GM13977 (cell line): ENCODE measurements around the gene PTP4A2.

Experiments
- DNase-seq: peaks from one replicate; pipeline ENCODE4 v3.0.0; 2012; ENCODE audit warnings: low spot score
- in situ Hi-C: fragments of 300-500 bp; cut with MboI; formaldehyde crosslinking; loops from one replicate; pipeline ENCODE4 v1.12.0; 2022; ENCODE audit warnings: low sequenced_read_pairs, low pct_unique_long_range_greater_than_20kb, mixed read lengths, inconsistent platforms; ENCODE audit not compliant: unreplicated experiment
- TF ChIP-seq, protein P1 (sequence below): IDR thresholded peaks from 2 replicates; pipeline ENCODE4 v1.5.1; 2012; ENCODE audit warnings: mild to moderate bottlenecking, control low read depth; ENCODE audit not compliant: insufficient read depth; ENCODE audit errors: extremely low read depth, missing control alignments

The PTP4A2 gene

GRCh38 chr1:31980835-31981455 lies 42.8 kb upstream of the PTP4A2 start:
- DNase-seq: no peak
- in situ Hi-C loops: no loop called here
- TF ChIP-seq, protein P1, sequence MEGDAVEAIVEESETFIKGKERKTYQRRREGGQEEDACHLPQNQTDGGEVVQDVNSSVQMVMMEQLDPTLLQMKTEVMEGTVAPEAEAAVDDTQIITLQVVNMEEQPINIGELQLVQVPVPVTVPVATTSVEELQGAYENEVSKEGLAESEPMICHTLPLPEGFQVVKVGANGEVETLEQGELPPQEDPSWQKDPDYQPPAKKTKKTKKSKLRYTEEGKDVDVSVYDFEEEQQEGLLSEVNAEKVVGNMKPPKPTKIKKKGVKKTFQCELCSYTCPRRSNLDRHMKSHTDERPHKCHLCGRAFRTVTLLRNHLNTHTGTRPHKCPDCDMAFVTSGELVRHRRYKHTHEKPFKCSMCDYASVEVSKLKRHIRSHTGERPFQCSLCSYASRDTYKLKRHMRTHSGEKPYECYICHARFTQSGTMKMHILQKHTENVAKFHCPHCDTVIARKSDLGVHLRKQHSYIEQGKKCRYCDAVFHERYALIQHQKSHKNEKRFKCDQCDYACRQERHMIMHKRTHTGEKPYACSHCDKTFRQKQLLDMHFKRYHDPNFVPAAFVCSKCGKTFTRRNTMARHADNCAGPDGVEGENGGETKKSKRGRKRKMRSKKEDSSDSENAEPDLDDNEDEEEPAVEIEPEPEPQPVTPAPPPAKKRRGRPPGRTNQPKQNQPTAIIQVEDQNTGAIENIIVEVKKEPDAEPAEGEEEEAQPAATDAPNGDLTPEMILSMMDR: no peak

- in situ Hi-C loops: no loop called here
- DNase-seq: no peak
- TF ChIP-seq, protein P1: no peak
These were observed 40.8 kb upstream of the PTP4A2 start for GRCh38 chr1:31978843-31979400.

- DNase-seq: no peak
- TF ChIP-seq, protein P1: peak; percentile 33
- in situ Hi-C loops: no loop called here
These were observed 39.4 kb upstream of the PTP4A2 start for GRCh38 chr1:31977385-31978131.

- TF ChIP-seq, protein P1: no peak
- in situ Hi-C loops: no loop called here
- DNase-seq: no peak
These were observed 38.2 kb upstream of the PTP4A2 start for GRCh38 chr1:31976401-31976800.

DNA sequence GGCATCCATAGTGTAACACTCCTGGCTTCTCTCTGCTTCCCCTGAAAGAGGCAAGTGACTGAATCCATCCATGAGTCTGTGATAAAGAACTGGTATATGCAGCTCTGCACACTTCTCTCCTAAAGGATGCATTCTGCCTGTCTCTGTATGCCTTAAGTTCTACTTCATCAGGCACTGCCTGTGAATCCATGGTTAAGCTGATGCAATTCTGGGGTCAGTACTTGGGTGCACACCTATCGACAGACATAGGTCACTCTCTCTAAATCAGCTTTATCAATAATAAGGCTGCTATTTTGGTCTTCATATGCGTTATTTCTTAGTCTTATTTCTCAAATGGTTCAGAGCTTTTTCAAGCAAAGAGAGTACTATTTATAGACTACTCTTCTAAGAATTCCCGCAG lies 32.7 kb upstream of the PTP4A2 start:
- DNase-seq: no peak
- TF ChIP-seq, protein P1: no peak
- in situ Hi-C loops: loop anchor here (25.0 kb wide), 1 partner anchor 309 kb away; no protein-coding TSS in a partner anchor

DNA sequence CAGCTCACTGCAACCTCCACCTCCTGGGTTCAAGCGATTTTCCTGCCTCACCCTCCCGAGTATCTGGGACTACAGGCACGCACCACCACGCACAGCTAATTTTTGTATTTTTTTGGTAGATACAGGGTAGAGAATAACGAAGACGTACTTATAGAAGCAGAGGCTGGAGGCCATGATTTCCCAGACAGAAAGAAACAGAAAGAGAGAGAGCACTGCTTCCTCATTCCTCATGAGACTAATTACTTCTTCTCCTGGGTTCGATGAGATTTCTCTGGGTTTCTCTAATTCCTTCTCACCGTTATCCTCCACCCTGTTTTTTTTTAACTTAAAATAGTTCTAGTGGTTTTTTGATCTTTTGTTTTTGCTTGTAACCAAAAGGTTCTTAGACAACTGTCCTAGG lies 23.4 kb upstream of the PTP4A2 start:
- no peak for DNase-seq
- TF ChIP-seq, protein P1: no peak
- in situ Hi-C loops: loop anchor here (25.0 kb wide), 1 partner anchor 299 kb away; no protein-coding TSS in a partner anchor
